ENCODE data around the gene TMEM131. TPM values are rescaled to one million over a fixed set of nuclear protein-coding genes. Genes with fewer than 3 reads are reported as not detected.
A peak's percentile ranks its signal among the peaks of the same experiment; 100 is the strongest.
"Not testable (repeated sequence)": the region's sequence is repeated elsewhere in the genome, so short reads cannot be mapped to it uniquely, and the experiment has no call there.

The TMEM131 gene
- total RNA-seq, 1 experiment from 2014 or later, result 21.9 TPM

DNA sequence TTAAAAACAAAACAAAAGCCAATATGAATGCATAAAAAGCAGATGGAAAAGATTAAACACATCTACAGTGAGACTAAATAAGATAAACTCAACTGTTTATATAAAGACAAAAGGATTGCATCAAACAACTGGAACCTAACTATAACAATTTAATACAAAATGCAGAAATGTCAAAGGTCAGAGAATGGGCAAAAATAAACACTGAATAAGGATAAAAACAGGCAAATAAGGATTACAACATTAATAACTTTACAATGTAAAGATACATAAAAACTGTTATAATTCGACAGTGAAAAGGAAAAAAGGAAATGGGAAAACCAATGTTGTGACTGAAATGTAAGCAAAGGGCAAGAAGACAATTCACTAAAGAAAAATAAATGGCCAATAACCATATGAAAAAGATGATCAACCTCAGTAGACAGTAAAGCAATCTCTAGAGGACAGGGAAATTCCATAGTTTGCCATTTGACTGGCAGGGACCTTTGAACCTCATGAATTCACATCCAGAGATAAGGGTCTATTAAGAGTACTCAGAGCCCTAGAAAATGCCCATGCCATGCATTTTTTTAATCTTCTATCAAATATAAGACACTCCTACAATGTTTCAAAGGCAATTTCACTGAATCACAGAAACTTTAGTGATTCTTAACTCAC is 83.7 kb downstream of the TMEM131 start:
- no peak for DNase-seq (ENCODE audit: low spot score)

DNA sequence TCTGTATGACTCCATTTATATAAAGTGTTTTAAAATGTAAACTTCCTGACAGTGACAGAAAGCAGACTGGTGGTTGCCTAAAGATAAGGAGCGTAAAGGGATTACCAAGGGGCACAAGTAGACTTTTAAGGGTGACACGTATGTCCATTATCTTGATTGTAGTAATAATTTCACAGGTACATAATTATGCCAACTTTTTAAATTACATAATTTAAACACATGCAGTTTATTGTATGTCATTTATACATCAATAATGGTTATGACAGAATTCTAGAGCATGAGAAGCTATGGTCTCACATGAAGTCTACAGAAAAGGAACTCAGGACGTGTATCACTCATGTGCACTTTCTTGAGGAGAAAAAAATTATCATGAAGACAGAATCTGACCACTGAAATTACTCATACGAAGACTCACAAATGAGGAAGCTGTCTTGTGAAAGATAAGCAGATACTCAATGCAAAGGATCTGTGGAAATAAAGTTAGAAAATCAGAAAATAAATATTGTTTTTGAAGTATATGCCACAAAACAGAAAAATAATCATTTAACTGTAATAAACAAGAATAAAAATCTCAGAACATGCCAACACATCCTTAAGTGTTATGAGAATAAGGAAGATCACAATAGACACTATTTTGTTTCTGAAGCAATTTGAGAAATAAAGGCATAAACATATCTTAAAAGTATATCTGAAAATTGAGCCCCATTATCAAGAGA is 84.4 kb downstream of the TMEM131 start:
- no peak for DNase-seq (ENCODE audit: low spot score)

GRCh38 chr2:97910403-97911205 is 85.1 kb downstream of the TMEM131 start:
- no peak for DNase-seq (ENCODE audit: low spot score)

- DNase-seq (ENCODE audit: low spot score), result no peak
These were observed 87.5 kb downstream of the TMEM131 start for GRCh38 chr2:97908208-97908676.

GRCh38 chr2:97907369-97908100 is 88.2 kb downstream of the TMEM131 start:
- DNase-seq (ENCODE audit: low spot score), result no peak

DNA sequence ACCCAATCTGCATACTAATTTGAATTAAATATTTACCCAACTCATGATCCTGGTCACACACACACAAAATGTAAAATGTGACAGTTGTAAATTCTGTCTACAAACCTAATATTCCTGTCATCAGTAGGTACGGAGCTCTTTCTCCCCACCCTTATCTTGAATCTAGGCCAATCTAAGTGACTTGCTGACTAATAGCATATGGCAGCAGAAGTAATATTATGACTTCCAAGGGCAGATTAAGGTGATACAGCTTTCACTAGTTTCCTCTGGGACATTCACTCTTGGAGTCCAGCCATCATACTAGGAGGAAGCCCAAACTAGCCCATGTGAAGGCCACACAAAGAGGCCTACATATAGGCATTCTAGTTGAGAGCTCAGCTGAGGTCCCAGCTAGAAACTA is 89.4 kb downstream of the TMEM131 start:
- peak; percentile 4 for DNase-seq (ENCODE audit: low spot score)

DNA sequence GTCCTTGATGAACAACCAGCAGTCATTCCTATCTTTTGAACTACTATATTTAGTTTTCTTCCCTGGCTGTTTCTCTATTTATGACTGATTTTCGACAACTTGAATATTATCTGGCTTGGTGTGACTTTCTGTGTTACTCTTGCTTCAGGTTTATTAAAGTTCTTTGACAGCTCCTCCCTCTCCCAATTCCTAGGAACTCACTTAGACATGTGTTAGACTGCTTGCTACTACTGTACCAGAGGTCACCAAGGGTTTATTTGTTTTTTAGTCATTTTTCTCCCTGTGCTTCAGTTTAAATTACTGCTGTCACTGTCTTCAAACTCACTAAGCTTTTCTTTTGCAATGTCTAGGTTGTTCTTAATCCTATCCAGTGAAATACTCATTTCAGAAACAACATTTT is 90.5 kb downstream of the TMEM131 start:
- no peak for DNase-seq (ENCODE audit: low spot score)

DNA sequence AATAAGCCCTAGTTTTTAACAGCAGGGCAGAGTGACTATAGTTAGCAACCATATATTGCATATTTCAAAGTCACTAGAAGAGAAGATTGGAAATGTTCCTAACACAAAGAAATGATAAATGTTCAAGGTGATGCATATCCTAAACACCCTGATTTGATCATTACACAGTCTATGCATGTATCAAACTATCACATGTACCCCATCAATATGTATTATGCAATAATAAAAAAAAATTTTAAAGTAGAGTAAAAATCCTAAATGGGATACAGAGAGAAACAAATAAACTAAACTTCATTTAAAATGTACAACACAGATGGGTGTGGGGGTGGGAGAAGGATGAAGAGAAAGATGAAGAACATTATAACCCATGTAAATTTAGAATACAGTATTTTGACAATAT is 93.9 kb downstream of the TMEM131 start:
- no peak for DNase-seq (ENCODE audit: low spot score)

DNA sequence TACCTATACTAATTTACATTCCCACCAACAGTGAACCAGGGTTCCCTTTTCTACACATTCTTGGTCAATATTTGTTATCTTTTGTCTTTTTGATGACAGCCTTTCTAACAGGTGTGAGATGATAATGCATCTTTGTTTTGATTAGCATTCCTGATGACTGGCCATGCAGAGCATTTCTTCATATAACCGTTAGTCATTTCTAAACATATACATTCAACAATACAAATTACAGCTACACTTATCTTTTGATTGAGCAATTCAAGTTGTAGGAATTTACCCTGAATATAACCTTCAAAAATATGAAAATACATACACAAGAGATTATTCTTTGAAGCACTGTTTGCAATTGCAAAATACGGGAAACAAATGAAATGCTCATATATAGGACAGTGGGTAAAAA is 94.9 kb downstream of the TMEM131 start:
- DNase-seq (ENCODE audit: low spot score), result peak; percentile 8

DNA sequence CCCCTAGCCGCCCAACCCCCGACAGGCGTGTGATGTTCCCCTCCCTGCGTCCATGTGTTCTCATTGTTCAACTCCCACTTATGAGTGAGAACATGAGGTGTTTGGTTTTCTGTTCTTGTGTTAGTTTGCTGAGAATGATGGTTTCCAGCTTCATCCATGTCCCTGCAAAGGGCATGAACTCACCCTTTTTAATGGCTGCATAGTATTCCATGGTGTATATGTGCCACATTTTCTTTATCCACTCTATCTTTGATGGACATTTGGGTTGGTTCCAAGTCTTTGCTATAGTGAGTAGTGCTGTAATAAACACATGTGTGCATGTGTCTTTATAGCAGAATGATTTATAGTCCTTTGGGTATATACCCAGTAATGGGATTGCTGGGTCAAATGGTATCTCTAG is 102.7 kb downstream of the TMEM131 start:
- DNase-seq (ENCODE audit: low spot score), result not testable (repeated sequence)

DNA sequence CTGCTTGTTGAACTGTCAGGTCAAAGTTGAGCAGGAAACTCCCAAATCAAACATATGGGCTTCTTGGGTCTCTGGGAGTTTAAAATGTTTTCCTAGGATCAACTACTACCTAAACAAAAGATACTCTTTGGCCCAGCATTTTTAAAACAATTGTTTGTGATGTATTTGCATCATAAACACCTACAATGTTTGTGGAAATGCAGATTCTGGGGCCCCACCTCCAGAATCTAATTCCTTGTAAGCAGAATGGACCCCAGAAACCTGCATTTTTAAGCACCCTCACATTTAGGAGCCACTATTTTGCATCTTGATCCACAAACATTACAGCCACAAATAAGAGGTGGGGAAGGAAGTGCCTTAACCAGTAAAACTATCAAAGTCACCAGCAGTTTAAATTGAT is 104.1 kb downstream of the TMEM131 start:
- DNase-seq (ENCODE audit: low spot score), result no peak

DNA sequence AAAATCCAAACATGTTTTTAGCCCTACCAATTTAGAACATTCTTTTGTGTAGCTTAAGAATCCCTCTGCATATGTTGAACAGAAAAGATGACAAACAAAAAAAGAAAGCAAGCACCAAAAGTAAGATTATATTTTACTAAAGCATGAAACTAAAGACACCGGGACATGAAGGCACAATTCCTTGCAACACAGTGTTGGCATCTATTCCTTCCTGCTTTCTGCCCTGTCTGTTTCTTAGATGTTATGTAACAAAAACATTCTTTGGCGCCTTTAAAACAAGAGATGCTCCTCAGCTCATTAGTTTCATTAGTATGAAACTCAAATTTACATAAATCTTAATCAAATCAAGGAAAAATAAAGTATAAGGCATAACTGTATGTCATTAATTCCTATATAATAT is 106.6 kb downstream of the TMEM131 start:
- DNase-seq (ENCODE audit: low spot score), result no peak

GRCh38 chr2:97885841-97886240 is 109.9 kb downstream of the TMEM131 start:
- no peak for DNase-seq (ENCODE audit: low spot score)

- DNase-seq (ENCODE audit: low spot score), result no peak
These were observed 115.4 kb downstream of the TMEM131 start for GRCh38 chr2:97880334-97880733.

DNA sequence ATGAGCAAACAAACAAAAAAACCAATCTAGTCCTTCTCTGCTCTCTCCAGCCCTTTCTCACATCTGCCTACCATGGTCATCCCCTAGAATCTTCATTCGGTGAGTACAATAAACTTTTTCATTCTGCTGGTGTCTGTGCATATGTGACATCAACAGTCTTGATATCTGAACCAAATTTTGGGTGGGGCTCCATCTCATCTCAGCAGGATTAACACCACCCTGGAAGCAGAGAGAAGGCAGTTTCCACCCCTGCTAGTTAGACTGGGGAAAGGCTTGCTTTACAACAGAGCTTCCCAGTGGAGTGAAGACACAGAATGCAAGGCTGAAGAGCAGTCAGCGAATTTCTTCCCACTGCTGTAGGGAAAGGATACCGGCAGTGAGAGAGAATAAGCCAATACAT is 116.9 kb downstream of the TMEM131 start:
- no peak for DNase-seq (ENCODE audit: low spot score)

GRCh38 chr2:97878317-97878716 is 117.4 kb downstream of the TMEM131 start:
- not testable (repeated sequence) for DNase-seq (ENCODE audit: low spot score)

DNA sequence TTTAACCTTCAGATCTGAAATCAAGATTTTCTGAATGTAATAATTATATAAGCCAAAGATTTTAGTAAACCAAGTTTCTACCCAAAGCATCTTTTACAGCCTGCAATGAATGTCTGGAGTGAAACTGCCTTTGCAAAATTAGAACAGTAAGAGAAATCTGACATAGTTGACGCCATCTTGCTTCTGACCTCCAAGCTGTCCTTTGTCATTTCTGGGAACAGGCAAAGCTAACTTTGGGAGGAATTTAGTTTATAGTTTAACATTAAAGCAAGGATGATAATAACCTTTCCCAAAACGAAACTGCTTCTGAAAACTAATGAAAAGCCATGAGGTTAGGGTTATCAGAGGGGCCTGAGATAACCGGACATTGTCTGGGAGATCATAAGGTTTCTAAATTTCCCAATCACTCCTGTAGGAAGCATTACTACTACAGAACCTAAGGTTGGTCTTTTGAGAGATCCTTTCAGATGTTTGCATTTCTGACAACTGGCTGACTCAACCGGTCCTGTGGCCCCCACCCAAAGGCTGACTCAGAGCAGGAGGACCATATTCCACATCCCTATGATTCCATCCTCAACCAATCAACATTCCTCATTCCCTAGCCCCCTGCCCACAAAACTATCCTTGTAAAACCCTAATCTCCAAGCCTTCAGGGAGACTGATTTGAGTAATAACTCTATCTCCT is 124.5 kb downstream of the TMEM131 start:
- peak; percentile 83 for DNase-seq (ENCODE audit: low spot score)

DNA sequence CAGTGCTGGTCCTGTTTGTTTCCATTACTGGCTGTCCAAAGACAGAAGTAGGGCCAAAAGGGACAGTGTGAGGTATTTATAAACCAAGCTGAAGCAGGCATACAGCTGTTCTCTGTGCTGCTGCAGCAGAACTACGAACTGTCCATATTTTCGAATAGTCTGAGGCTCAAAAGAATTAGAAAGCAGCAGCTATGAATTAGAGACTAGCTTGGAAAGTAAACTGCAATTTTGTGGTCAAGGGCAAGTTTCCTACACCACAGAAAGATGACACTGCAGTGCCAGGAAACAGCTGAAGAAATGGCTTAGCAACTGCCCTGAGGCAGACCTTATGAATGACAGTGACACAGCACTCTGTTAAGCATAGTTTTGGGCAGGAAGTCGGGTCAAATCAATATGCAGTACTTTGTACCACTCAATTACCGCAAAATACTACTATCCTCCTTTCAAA is 125.3 kb downstream of the TMEM131 start:
- DNase-seq (ENCODE audit: low spot score), result peak; percentile 90

DNA sequence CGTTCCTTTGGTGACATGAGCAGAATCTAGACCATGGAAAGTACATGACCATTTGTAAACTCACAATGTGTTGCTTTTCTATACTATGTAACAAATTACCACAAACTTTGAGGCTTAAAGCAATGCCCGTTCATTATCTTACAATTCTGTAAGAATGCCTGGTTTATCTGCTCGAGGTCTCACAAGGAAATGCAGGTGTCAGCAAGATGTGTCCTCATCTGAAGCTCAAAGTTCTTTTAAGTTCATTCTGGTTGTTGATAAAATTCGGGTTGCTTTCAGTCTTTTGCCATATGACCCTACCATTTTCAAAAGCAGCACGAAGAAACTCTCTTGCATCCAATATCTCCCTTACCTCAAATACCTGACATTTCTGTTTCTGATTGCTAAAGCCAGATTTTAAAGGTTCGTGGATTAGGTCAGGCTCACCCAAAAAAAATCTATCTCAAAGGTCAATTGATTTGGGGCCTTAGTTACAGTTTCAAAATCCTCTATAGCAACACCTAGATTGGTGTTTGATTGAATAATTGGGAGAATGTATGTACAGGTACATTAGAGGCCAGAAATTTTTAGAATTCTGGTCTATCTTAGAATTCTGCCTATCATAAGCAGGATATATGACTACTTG is 125.9 kb downstream of the TMEM131 start:
- DNase-seq (ENCODE audit: low spot score), result no peak

DNA sequence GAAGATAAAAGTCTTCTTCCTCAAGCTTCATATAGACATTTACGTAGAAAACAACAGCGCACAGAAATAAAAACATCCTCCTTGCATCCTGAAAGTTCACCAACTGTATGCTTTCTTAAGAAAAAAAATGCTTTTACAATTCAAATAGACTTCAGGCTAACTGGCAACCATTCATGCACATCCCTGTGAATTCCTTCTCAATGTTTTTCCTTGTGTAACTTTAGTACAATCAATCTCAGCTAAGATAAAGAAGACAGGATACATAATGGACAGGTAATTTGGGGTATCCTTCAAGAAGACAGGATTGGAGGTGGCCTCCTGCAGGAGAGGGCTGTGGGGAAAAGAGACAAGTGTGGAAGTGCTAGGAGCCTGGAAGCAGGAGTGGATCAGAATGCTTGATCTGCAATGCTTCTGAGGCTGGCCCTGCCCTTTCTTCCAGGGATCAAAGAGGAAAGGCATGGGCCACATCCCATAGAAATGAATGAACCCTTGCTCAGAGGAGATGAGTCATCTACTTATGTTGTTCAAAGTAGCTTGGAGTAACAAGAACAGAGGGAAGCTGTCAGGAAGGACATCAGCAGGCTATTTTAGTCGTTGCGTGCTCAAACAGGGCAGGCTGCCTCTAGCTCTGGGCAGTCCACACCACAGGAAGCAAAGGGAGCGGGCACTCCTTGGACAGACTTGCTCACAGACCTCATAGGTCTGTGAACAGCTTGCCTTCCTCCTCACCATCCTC is 126.6 kb downstream of the TMEM131 start:
- peak; percentile 96 for DNase-seq (ENCODE audit: low spot score)
